GM12878 (cell line): ENCODE data around the gene LGMN. TPM values are rescaled to one million over a fixed set of nuclear protein-coding genes. Genes with fewer than 3 reads are reported as not detected.

Source experiments
- ATAC-seq: fragments of 200-7000 bp; cut with Tn5 transposase; 3 replicates; pipeline ENCODE4 v1.9.1; 2020; ENCODE audit warnings: mild to moderate bottlenecking, moderate library complexity
- BruUV-seq: library from RNA; stranded (reverse); fragments of 400-500 nt; replicated peaks from 2 replicates; lab custom pipeline; 2021; lab: Mats Ljungman, UMichigan
- CTCF ChIA-PET: fragments of 300-600 bp; sonication (Branson Sonifier 250); formaldehyde crosslinking; extraction: SDS; loops from one replicate; lab custom pipeline; 2021; ENCODE audit warnings: inconsistent platforms; lab: Yijun Ruan, JAX
- POLR2A ChIA-PET: fragments of 350-600 bp; formaldehyde crosslinking; extraction: SDS; loops from one replicate; lab custom pipeline; 2021; ENCODE audit warnings: inconsistent platforms; lab: Charles Lee
- RAD21 ChIA-PET: fragments of 300-600 bp; sonication (Branson Sonifier 250); formaldehyde crosslinking; loops from one replicate; lab custom pipeline; 2023; ENCODE audit warnings: antibody characterized with exemption; ENCODE audit not compliant: unreplicated experiment; lab: Charles Lee
- SMC1A ChIA-PET: fragments of 300-600 bp; sonication (Branson Sonifier 250); formaldehyde crosslinking; loops from one replicate; lab custom pipeline; 2023; ENCODE audit not compliant: unreplicated experiment, uncharacterized antibody; lab: Charles Lee
- DNase-seq: peaks from one replicate; pipeline ENCODE4 v3.0.0-alpha.2; 2011; ENCODE audit warnings: low read depth, low spot score
- FAIRE-seq: peaks from 3 replicates; lab custom pipeline; 2011; peaks lifted over from hg19 to GRCh38; lab: Jason Lieb, UNC
- H2AFZ ChIP-seq: 2 replicates; pipeline ENCODE4 v1.6.0; 2011; ENCODE audit warnings: low read depth, low read length, control low read depth; ENCODE audit not compliant: control insufficient read depth
- H3K27ac ChIP-seq: 2 replicates; pipeline ENCODE4 v1.5.1; 2011; ENCODE audit warnings: control low read depth; ENCODE audit not compliant: control insufficient read depth, insufficient read depth
- H3K27me3 ChIP-seq, 2 experiments: replicated peaks in 1 of 2; 2 replicates each; pipeline versions ENCODE4 v1.6.0 to v1.6.1; 2011; ENCODE audit warnings: low read length in 1 of 2; ENCODE audit not compliant: control insufficient read depth in 2 of 2, insufficient read depth in 2 of 2
- H3K36me3 ChIP-seq, 2 experiments: 2 replicates each; pipeline ENCODE4 v1.5.1; 2011; ENCODE audit warnings: low read length in 1 of 2; ENCODE audit not compliant: control insufficient read depth in 2 of 2, insufficient read depth in 2 of 2
- H3K4me1 ChIP-seq: 2 replicates; pipeline ENCODE4 v1.6.1; 2011; ENCODE audit warnings: mild to moderate bottlenecking, low read length, moderate library complexity, mixed read lengths; ENCODE audit not compliant: control insufficient read depth, insufficient read depth
- H3K4me2 ChIP-seq: 2 replicates; pipeline ENCODE4 v1.6.0; 2011; ENCODE audit warnings: control low read depth; ENCODE audit not compliant: control insufficient read depth, insufficient read depth
- H3K4me3 ChIP-seq: fragments of 200-600 bp; sonication (generic); 2 replicates; pipeline ENCODE4 v1.5.1; 2016
- H3K79me2 ChIP-seq: 2 replicates; pipeline ENCODE4 v1.6.0; 2011; ENCODE audit warnings: low read length; ENCODE audit not compliant: control insufficient read depth, insufficient read depth
- H3K9ac ChIP-seq: 2 replicates; pipeline ENCODE4 v1.8.0; 2011; ENCODE audit warnings: low read length, control low read depth, mixed read lengths; ENCODE audit not compliant: control insufficient read depth, insufficient read depth
- H3K9me3 ChIP-seq: replicated peaks from 3 replicates; pipeline ENCODE4 v1.5.1; 2011; ENCODE audit warnings: mild to moderate bottlenecking, low read length; ENCODE audit not compliant: control insufficient read depth, insufficient read depth
- H4K20me1 ChIP-seq: 2 replicates; pipeline ENCODE4 v1.6.0; 2011; ENCODE audit not compliant: control insufficient read depth, insufficient read depth
- ATF7 ChIP-seq: fragments of 450-650 bp; IDR thresholded peaks from 2 replicates; pipeline ENCODE4 v1.6.1; 2016; ENCODE audit warnings: low read depth, mild to moderate bottlenecking
- DPF2 ChIP-seq: fragments of 450-650 bp; IDR thresholded peaks from 2 replicates; pipeline ENCODE4 v1.6.1; 2017; ENCODE audit warnings: mild to moderate bottlenecking
- MEF2A ChIP-seq: IDR thresholded peaks from 2 replicates; pipeline ENCODE4 v1.6.1; 2011; ENCODE audit warnings: low read depth, mild to moderate bottlenecking, low read length, moderate library complexity; ENCODE audit not compliant: insufficient read depth
- NR2C1 ChIP-seq: fragments of 450-650 bp; IDR thresholded peaks from 2 replicates; pipeline ENCODE4 v1.6.1; 2017; ENCODE audit warnings: antibody characterized with exemption, mild to moderate bottlenecking, moderate library complexity
- PAX5 ChIP-seq: IDR thresholded peaks from 2 replicates; pipeline ENCODE4 v1.6.1; 2011; ENCODE audit warnings: low read depth, low read length, borderline replicate concordance
- RUNX3 ChIP-seq: IDR thresholded peaks from 2 replicates; pipeline ENCODE4 v1.6.1; 2012; ENCODE audit warnings: low read length, inconsistent platforms
- ZNF207 ChIP-seq: fragments of 450-650 bp; IDR thresholded peaks from 2 replicates; pipeline ENCODE4 v1.6.1; 2014; ENCODE audit warnings: antibody characterized with exemption, mild to moderate bottlenecking, borderline replicate concordance
- WGBS: methylation state at CpG from one replicate; pipeline ENCODE4 v1.1.6; 2016; ENCODE audit warnings: low lambda C conversion rate; ENCODE audit not compliant: insufficient replicate concordance, insufficient coverage; ENCODE audit errors: missing lambda C conversion rate; 5-methylcytosine and 5-hydroxymethylcytosine counted together
- in situ Hi-C: fragments of 300-500 bp; cut with MboI; formaldehyde crosslinking; loops from 9 replicates; pipeline ENCODE4 v1.14.3; 2018; ENCODE audit warnings: mixed read lengths
- intact Hi-C: fragments of 100-400 bp; cut with micrococcal nuclease; formaldehyde crosslinking; loops from one replicate; pipeline ENCODE4 v1.14.2; 2022; ENCODE audit not compliant: unreplicated experiment
- polyA plus RNA-seq, 11 experiments: library from polyadenylated mRNA; depleted of rRNA in 4 of 11; unstranded in 6 of 11; stranded (reverse) in 5 of 11; fragments of >200 nt; fragmentation: Nextera tagmentation in 4 of 11; fragmentation: Illumina TruSeq in 1 of 11; extraction: Ambion mirVana in 4 of 11; extraction: Trizol in 1 of 11; gene quantifications; 1 replicate in 1 of 11; 2 replicates in 10 of 11; pipeline versions ENCODE4 v1.2.1 to v1.2.3, GENCODE V29; 2011 to 2016; ENCODE audit warnings: inconsistent platforms in 2 of 11, missing spikeins in 2 of 11, low read depth in 1 of 11
- total RNA-seq, 4 experiments: library from RNA; depleted of rRNA in 3 of 4; stranded (reverse); fragments of >200 nt in 3 of 4; fragmentation: Illumina TruSeq in 1 of 4; extraction: Trizol in 1 of 4; gene quantifications; 2 replicates each; pipeline versions ENCODE4 v1.2.1 to v1.2.3, GENCODE V29; 2013 to 2021
- TF ChIP-seq, protein P1 (sequence below): fragments of 450-650 bp; IDR thresholded peaks from 2 replicates; pipeline ENCODE4 v1.6.1; 2017; ENCODE audit warnings: low read depth, mild to moderate bottlenecking, moderate library complexity

Gene LGMN
- total and polyA plus RNA-seq, 10 of the 15 experiments (the other 5 are each of a cell fraction or from before 2014, with no cell fraction given) = 0.71 to 192 (median 3.9) TPM

DNA sequence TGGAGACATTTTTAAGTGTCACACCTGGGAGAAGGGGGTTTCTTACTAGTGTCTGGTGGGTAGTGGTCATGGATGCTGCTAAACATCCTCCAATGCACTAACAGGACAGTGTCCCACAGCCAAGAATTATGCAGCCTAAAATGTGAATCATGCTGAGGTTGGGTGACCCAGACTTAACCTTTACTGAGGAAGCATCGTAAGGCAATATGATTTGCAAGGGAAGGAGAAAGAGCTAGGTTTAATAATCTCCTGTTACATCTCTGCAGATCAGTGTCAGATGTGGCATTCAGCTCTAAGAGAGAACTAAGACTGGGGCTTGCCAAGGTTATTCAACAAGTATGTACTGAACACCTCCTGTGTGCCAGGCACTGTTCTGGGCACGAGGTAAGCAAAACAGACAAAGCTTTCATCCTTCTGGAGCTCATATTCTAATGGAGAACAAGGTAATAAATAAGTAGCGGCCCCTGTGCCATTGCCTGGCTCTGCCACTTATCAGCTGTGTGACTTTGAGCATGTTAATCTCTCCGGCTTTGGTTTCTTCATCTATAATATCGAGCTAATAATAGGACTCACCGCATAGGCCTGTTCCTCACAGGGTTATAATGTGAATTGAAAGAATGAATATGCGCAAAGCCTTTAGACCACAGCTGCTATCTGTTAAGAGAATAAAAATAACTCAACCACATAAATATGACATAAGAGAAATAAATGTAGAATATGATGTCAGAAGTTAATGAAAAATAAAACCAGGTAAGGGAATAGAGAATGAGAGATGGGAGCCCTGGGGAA is 32.2 kb upstream of the LGMN start:
- no peak overlapping the region for H2AFZ ChIP-seq
- ATAC-seq = no peak
- intact Hi-C loops = loop anchor here (5.0 kb wide), 1 partner anchor 193 kb away; no protein-coding TSS in a partner anchor
- ChIA-PET CTCF (interaction anchor here (0.6 to 1.7 kb wide), 12 partner anchors 11 to 191 kb away, joined by 3 to 16 read pairs (median 4); no protein-coding TSS in a partner anchor), RAD21 (interaction anchor here (0.7 to 9.4 kb wide), 9 partner anchors 13 to 130 kb away, joined by 3 to 106 read pairs (median 4); partner anchors contain the start of gene LGMN), SMC1A (interaction anchor here (0.7 to 10.8 kb wide), 14 partner anchors 9 to 103 kb away, joined by 3 to 151 read pairs (median 4); no protein-coding TSS in a partner anchor)
- no peaks in the 10 kb centered on the region for H3K79me2 ChIP-seq
- no TSS peak for BruUV-seq
- no peak overlapping the region for H3K27ac ChIP-seq
- WGBS = 87% methylated on average over 7 of the region's 7 CpGs
- H3K4me2 ChIP-seq = no peak overlapping the region
- H3K4me1 ChIP-seq = peaks cover 13% of the 10 kb centered on the region
- no peak overlapping the region for H3K4me3 ChIP-seq
- no peaks in the 10 kb centered on the region; the same call in 2 of the 3 replicates for H3K9me3 ChIP-seq
- no peaks in the 10 kb centered on the region for H4K20me1 ChIP-seq
- TF ChIP-seq PAX5 (no peak), MEF2A (0 out of 2 replicates have a peak, but pooled peaks have one; percentile 13), DPF2 (no peak), ZNF207 (no peak), RUNX3 (peak; percentile 50; the same call in 1 of the 2 replicates), NR2C1 (no peak), ATF7 (peak; percentile 66)
- TF ChIP-seq, protein P1, sequence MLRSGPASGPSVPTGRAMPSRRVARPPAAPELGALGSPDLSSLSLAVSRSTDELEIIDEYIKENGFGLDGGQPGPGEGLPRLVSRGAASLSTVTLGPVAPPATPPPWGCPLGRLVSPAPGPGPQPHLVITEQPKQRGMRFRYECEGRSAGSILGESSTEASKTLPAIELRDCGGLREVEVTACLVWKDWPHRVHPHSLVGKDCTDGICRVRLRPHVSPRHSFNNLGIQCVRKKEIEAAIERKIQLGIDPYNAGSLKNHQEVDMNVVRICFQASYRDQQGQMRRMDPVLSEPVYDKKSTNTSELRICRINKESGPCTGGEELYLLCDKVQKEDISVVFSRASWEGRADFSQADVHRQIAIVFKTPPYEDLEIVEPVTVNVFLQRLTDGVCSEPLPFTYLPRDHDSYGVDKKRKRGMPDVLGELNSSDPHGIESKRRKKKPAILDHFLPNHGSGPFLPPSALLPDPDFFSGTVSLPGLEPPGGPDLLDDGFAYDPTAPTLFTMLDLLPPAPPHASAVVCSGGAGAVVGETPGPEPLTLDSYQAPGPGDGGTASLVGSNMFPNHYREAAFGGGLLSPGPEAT = no peak
- TF ChIP-seq, all 136 proteins: peak for 3
- Histone ChIP-seq H3K36me3 (no peaks in the 10 kb centered on the region), H3K9ac (no peak overlapping the region), H3K27me3 (no peaks in the 10 kb centered on the region; a peak in 1 of 4 replicates)
- DNase-seq = no peak
- in situ Hi-C loops = loop anchor here (5.0 kb wide), 1 partner anchor 68 kb away; no protein-coding TSS in a partner anchor
- no peak for FAIRE-seq
- POLR2A ChIA-PET = interaction anchor here (0.6 kb wide), 1 partner anchor 10 kb away, joined by 5 read pairs; no protein-coding TSS in a partner anchor
